GM18519 (cell line): ENCODE results near the gene METTL1.

Experiments
- ATAC-seq: cut with Tn5 transposase; IDR thresholded peaks from one replicate; pipeline ENCODE4 v1.9.1; 2021; ENCODE audit warnings: mild to moderate bottlenecking, moderate library complexity; ENCODE audit not compliant: unreplicated experiment, low FRiP score

Gene METTL1

GRCh38 chr12:57739914-57740538, 31.9 kb downstream of the METTL1 start:
- no peak for ATAC-seq

GRCh38 chr12:57739387-57739786, 32.5 kb downstream of the METTL1 start:
- no peak for ATAC-seq

GRCh38 chr12:57738661-57739237, 33.2 kb downstream of the METTL1 start, which contains the start of gene AGAP2:
TSS of gene AGAP2 (minus strand) at chr12:57738742. CDS start at chr12:57738246, 496 bp downstream.
- no peak for ATAC-seq

GRCh38 chr12:57737467-57738460, 34.1 kb downstream of the METTL1 start:
- no peak for ATAC-seq

GRCh38 chr12:57736741-57737466, 35.0 kb downstream of the METTL1 start:
- no peak for ATAC-seq

GRCh38 chr12:57735952-57736740, 35.8 kb downstream of the METTL1 start:
- no peak for ATAC-seq

- ATAC-seq: no peak
Observed at GRCh38 chr12:57735198-57735855, 36.6 kb downstream of the METTL1 start.

- no peak for ATAC-seq
Observed at GRCh38 chr12:57734591-57734990, 37.3 kb downstream of the METTL1 start.

GRCh38 chr12:57733928-57734327, 38.0 kb downstream of the METTL1 start:
- ATAC-seq: no peak

GRCh38 chr12:57732726-57733593, 38.9 kb downstream of the METTL1 start:
- no peak for ATAC-seq

GRCh38 chr12:57732270-57732669, 39.6 kb downstream of the METTL1 start:
- no peak for ATAC-seq

- ATAC-seq: no peak
Observed at GRCh38 chr12:57731411-57732080, 40.4 kb downstream of the METTL1 start.

GRCh38 chr12:57730336-57731067, 41.4 kb downstream of the METTL1 start:
- ATAC-seq: no peak

- ATAC-seq: no peak
Observed at GRCh38 chr12:57729321-57729844, 42.5 kb downstream of the METTL1 start.

- no peak for ATAC-seq
Observed at GRCh38 chr12:57727758-57728395, 44.0 kb downstream of the METTL1 start.
